Fibroblast of pulmonary artery (primary cell): ENCODE measurements around the gene ARID3A.

Experiments
- DNase-seq: peaks from one replicate; pipeline ENCODE4 v3.0.0-alpha.2; 2010; ENCODE audit warnings: low read depth
- H3K4me3 ChIP-seq: replicated peaks from 2 replicates; pipeline ENCODE4 v1.5.1; 2011; ENCODE audit warnings: low read depth, mild to moderate bottlenecking, control low read depth, low read length, moderate library complexity
- TF ChIP-seq, protein P1 (sequence below): IDR thresholded peaks from 2 replicates; pipeline ENCODE4 v1.5.1; 2011; ENCODE audit warnings: mild to moderate bottlenecking, control low read depth, low read length, inconsistent platforms; ENCODE audit errors: missing control alignments

Gene ARID3A

GRCh38 chr19:934865-935479, 9.1 kb downstream of the ARID3A start:
- peak; percentile 85 for DNase-seq
- H3K4me3 ChIP-seq: no peak overlapping the region
- TF ChIP-seq, protein P1, sequence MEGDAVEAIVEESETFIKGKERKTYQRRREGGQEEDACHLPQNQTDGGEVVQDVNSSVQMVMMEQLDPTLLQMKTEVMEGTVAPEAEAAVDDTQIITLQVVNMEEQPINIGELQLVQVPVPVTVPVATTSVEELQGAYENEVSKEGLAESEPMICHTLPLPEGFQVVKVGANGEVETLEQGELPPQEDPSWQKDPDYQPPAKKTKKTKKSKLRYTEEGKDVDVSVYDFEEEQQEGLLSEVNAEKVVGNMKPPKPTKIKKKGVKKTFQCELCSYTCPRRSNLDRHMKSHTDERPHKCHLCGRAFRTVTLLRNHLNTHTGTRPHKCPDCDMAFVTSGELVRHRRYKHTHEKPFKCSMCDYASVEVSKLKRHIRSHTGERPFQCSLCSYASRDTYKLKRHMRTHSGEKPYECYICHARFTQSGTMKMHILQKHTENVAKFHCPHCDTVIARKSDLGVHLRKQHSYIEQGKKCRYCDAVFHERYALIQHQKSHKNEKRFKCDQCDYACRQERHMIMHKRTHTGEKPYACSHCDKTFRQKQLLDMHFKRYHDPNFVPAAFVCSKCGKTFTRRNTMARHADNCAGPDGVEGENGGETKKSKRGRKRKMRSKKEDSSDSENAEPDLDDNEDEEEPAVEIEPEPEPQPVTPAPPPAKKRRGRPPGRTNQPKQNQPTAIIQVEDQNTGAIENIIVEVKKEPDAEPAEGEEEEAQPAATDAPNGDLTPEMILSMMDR: no peak

DNA sequence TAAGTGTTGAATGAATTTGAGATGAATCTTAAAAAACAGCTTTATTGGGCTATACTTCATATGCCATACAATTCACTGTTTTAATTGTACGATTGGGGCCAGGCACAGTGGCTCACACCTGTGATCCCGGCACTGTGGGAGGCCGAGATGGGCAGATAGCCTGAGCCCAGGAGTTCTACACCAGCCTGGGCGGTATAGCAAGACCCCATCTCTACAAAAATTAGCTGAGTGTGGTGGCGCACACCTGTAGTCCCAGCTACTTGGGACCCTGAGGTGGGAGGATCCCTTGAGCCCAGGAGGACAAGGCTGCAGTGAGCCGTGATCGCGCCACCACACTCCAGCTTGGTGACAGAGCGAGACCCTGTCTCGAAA, 10.3 kb downstream of the ARID3A start:
- no peak overlapping the region for H3K4me3 ChIP-seq
- TF ChIP-seq, protein P1: no peak
- DNase-seq: no peak

DNA sequence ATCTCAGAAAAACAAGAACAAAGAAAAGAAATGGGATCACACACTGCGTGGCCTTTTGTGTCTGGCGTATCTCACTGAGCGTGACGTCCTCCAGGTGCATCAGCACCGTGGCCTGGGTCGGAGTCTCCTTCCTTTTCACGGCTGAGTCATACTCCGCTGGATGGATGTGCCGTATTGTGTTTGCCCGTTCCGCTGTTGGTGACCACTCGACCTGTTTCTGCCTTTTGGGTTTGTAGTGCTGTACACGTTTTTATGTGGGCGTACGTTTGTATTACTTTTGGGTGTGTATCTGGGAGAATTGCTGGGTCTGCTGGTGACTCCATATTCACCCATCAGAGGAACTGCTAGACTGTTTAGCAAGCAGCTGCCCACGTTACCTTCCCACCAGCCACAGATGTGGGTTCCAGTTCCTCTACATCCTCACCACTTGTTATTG, 11.4 kb downstream of the ARID3A start:
- TF ChIP-seq, protein P1: no peak
- DNase-seq: no peak
- H3K4me3 ChIP-seq: no peak overlapping the region

DNA sequence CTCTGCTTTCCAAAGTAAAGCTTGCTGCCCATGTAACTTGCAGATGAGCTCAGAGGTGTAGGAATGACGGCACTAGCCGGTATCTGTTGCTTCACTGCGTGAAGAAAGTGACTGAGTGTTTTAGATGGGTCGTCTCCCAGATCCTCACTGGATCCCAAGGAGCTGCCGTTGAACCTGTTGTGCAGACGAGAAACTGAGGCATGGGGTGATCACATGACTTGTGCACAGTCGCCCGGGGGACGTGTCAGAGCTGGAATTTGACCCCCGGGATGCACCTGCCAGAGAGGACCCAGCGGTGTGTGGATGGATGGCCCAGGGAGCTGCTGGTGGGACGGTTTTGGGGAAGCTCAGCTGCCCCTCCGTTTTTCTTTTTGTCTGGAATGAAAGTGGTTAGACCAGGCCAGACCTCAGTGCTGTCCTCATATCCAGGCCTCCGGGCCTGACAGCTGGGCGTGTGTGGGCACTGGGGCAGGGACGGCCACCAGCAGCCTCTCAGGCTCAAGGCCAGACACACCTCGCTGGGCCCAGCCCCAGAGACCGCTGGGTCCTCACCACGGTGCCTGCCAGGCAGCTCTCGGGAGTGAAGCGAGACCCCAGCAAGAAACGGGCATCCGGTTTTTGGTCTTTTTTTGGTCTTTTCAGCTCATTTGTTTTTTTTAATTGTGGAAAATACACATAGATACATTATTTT, 12.5 kb downstream of the ARID3A start:
- DNase-seq: no peak
- TF ChIP-seq, protein P1: no peak
- H3K4me3 ChIP-seq: no peak overlapping the region

- TF ChIP-seq, protein P1: no peak
- no peak overlapping the region for H3K4me3 ChIP-seq
Measured at GRCh38 chr19:939439-939838, 13.6 kb downstream of the ARID3A start.

DNA sequence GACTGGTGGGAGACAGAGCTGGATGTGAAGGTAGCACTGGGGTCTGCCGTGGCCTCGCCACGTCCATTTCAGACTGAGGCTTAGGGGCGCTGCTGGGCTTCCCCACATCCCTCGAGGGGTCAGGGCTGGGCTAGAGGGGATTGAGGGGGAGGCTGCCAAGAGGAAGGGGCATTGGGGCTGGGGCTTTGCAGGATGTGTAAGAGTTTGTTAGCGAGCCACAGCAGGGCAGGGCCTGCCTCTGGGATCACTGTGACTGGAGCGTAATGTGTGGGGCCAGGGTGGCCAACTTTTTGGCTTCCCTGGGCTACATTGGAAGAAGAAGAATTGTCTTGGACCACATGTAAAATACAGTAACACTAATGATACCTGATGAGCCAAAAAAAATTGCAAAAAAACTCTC, 14.1 kb downstream of the ARID3A start:
- H3K4me3 ChIP-seq: no peak overlapping the region
- DNase-seq: no peak
- TF ChIP-seq, protein P1: no peak

More at GRCh38 chr19:939439-939838, 13.6 kb downstream of the ARID3A start:
- no peak for DNase-seq
